SJSA1 (cell line): ENCODE results near the gene IL25. TPM values are rescaled to one million over a fixed set of nuclear protein-coding genes. Genes with fewer than 3 reads are reported as not detected.
"Not testable (repeated sequence)": the region's sequence is repeated elsewhere in the genome, so short reads cannot be mapped to it uniquely, and the experiment has no call there.

Experiments used
- DNase-seq, 2 experiments: peaks; one replicate each; pipeline ENCODE4 v3.0.0-alpha.2; 2015 to 2020; ENCODE audit warnings: low spot score in 2 of 2, low read depth in 1 of 2
- H3K27ac ChIP-seq: fragments of 250-450 bp; sonication (Bioruptor Pico); 2 replicates; pipeline ENCODE4 v1.5.1; 2020; ENCODE audit warnings: mild to moderate bottlenecking, moderate library complexity
- H3K27me3 ChIP-seq: fragments of 250-450 bp; sonication (Bioruptor Pico); replicated peaks from 2 replicates; pipeline ENCODE4 v1.5.1; 2020; ENCODE audit warnings: mild to moderate bottlenecking, moderate library complexity
- H3K36me3 ChIP-seq: fragments of 250-450 bp; sonication (Bioruptor Pico); 2 replicates; pipeline ENCODE4 v1.5.1; 2020; ENCODE audit warnings: mild to moderate bottlenecking
- H3K4me1 ChIP-seq: fragments of 250-450 bp; sonication (Bioruptor Pico); replicated peaks from 2 replicates; pipeline ENCODE4 v1.6.1; 2021; ENCODE audit warnings: mild to moderate bottlenecking
- H3K4me3 ChIP-seq: fragments of 250-450 bp; sonication (Bioruptor Pico); 2 replicates; pipeline ENCODE4 v1.5.1; 2020; ENCODE audit warnings: mild to moderate bottlenecking
- H3K9me3 ChIP-seq: fragments of 250-450 bp; sonication (Bioruptor Pico); replicated peaks from 2 replicates; pipeline ENCODE4 v1.5.1; 2020; ENCODE audit warnings: mild to moderate bottlenecking
- total RNA-seq: library from RNA; depleted of rRNA; stranded (reverse); fragments of >200 nt; shearing (Covaris generic); gene quantifications from 2 replicates; pipeline ENCODE4 v1.2.3, GENCODE V29; 2014; rRNA removed

Gene IL25
- total RNA-seq, 1 experiment from 2014 or later: not detected

DNA sequence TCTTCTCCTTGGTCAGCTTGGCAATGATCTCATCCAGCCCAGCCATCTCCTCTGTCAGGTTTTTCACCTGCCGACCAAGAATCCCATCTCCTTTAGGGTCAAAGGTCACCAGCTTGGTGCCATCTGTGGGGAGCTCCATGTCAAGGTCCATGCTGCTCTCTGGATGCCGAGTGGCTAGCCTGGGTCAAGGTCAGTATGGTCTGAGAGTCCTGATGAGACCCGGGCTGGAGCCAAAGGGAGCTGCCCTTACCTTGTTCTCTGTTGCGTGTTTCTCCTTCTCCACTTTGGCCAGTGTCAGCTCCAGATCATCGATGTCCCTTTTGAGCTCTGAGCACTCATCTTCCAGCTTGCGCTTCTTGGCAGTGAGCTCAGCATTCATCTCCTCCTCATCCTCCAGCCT is 51.0 kb downstream of the IL25 start:
- no peaks in the 10 kb centered on the region for H3K36me3 ChIP-seq
- H3K9me3 ChIP-seq: no peaks in the 10 kb centered on the region
- H3K4me1 ChIP-seq: no peaks in the 10 kb centered on the region
- H3K27ac ChIP-seq: no peak overlapping the region
- no peak for DNase-seq
- no peak overlapping the region for H3K4me3 ChIP-seq
- no peaks in the 10 kb centered on the region; the same call in 1 of the 2 replicates for H3K27me3 ChIP-seq

GRCh38 chr14:23425169-23425568 is 52.6 kb downstream of the IL25 start:
- Histone ChIP-seq H3K4me1 (no peaks in the 10 kb centered on the region), H3K27me3 (no peaks in the 10 kb centered on the region; the same call in 1 of the 2 replicates), H3K27ac (no peak overlapping the region), H3K9me3 (no peaks in the 10 kb centered on the region), H3K4me3 (no peak overlapping the region), H3K36me3 (no peaks in the 10 kb centered on the region)
- no peak for DNase-seq

GRCh38 chr14:23425798-23426197 is 53.2 kb downstream of the IL25 start:
- not testable (repeated sequence) for H3K27ac ChIP-seq, H3K9me3 ChIP-seq, H3K4me3 ChIP-seq, H3K36me3 ChIP-seq, H3K4me1 ChIP-seq, H3K27me3 ChIP-seq, DNase-seq

Other genes with a start within 250 kb of the IL25 start
- gene SLC7A8, start 189.1 kb upstream of the IL25 start, total RNA-seq: 0.45 TPM in 1 of 2 replicates, not detected in the other
- not detected in 2 replicates for gene RNF212B, start 134.9 kb upstream of the IL25 start, total RNA-seq
- 4.9 and 6.1 TPM in 2 replicates for gene HOMEZ, start 86.7 kb upstream of the IL25 start, total RNA-seq
- 1.2 and 2.1 TPM in 2 replicates for gene PPP1R3E, start 70.0 kb upstream of the IL25 start, total RNA-seq
- 17.4 and 18.0 TPM in 2 replicates for gene BCL2L2, start 66.0 kb upstream of the IL25 start, total RNA-seq
- gene PABPN1, start 51.4 kb upstream of the IL25 start, total RNA-seq: 76.2 and 93.4 TPM in 2 replicates
- gene SLC22A17, start 19.9 kb upstream of the IL25 start, total RNA-seq: 1.7 and 3.2 TPM in 2 replicates
- gene EFS, start 7.6 kb upstream of the IL25 start, total RNA-seq: not detected in 2 replicates
- gene CMTM5, start 4.2 kb downstream of the IL25 start, total RNA-seq: not detected in 2 replicates
- gene MYH6, start 35.5 kb downstream of the IL25 start, total RNA-seq: not detected in 2 replicates
- gene MYH7, start 62.9 kb downstream of the IL25 start, total RNA-seq: not detected in 2 replicates
- gene NGDN, start 96.9 kb downstream of the IL25 start, total RNA-seq: 51.6 and 53.1 TPM in 2 replicates
- gene ZFHX2, start 179.0 kb downstream of the IL25 start, total RNA-seq: not detected in 2 replicates
- gene THTPA, start 183.5 kb downstream of the IL25 start, total RNA-seq: 5.0 TPM in 2 replicates
- 0.74 and 1.1 TPM in 2 replicates for gene AP1G2, start 195.0 kb downstream of the IL25 start, total RNA-seq
- gene JPH4, start 206.0 kb downstream of the IL25 start, total RNA-seq: not detected in 2 replicates